ENCODE measurements around the gene POU2F3.
"Not testable (repeated sequence)": the region's sequence is repeated elsewhere in the genome, so short reads cannot be mapped to it uniquely, and the experiment has no call there.

The POU2F3 gene

GRCh38 chr11:120249279-120250262 lies 9.6 kb downstream of the POU2F3 start:
- DNase-seq (ENCODE audit: low read depth in 4 of 4, low spot score in 1 of 4): no peak

GRCh38 chr11:120253377-120253776 lies 13.4 kb downstream of the POU2F3 start:
- DNase-seq (ENCODE audit: low read depth in 4 of 4, low spot score in 1 of 4): not testable (repeated sequence)

- DNase-seq (ENCODE audit: low read depth in 4 of 4, low spot score in 1 of 4): no peak
These were observed 15.0 kb downstream of the POU2F3 start for GRCh38 chr11:120254788-120255518.

- no peak for DNase-seq (ENCODE audit: low read depth in 4 of 4, low spot score in 1 of 4)
These were observed 15.6 kb downstream of the POU2F3 start for GRCh38 chr11:120255519-120255866.

GRCh38 chr11:120256178-120256577 lies 16.2 kb downstream of the POU2F3 start:
- DNase-seq (ENCODE audit: low read depth in 4 of 4, low spot score in 1 of 4): no peak

- DNase-seq (ENCODE audit: low read depth in 4 of 4, low spot score in 1 of 4): no peak
These were observed 16.8 kb downstream of the POU2F3 start for GRCh38 chr11:120256779-120257178.

- DNase-seq (ENCODE audit: low read depth in 4 of 4, low spot score in 1 of 4): no peak
These were observed 17.4 kb downstream of the POU2F3 start for GRCh38 chr11:120257346-120257745.

GRCh38 chr11:120258661-120259060 lies 18.7 kb downstream of the POU2F3 start:
- no peak for DNase-seq (ENCODE audit: low read depth in 4 of 4, low spot score in 1 of 4)

GRCh38 chr11:120259241-120259640 lies 19.3 kb downstream of the POU2F3 start:
- no peak for DNase-seq (ENCODE audit: low read depth in 4 of 4, low spot score in 1 of 4)

- DNase-seq (ENCODE audit: low read depth in 4 of 4, low spot score in 1 of 4): no peak
These were observed 20.1 kb downstream of the POU2F3 start for GRCh38 chr11:120259988-120260565.

GRCh38 chr11:120260616-120261015 lies 20.7 kb downstream of the POU2F3 start:
- no peak for DNase-seq (ENCODE audit: low read depth in 4 of 4, low spot score in 1 of 4)

- no peak for DNase-seq (ENCODE audit: low read depth in 4 of 4, low spot score in 1 of 4)
These were observed 21.4 kb downstream of the POU2F3 start for GRCh38 chr11:120261321-120261720.

- no peak for DNase-seq (ENCODE audit: low read depth in 4 of 4, low spot score in 1 of 4)
These were observed 22.0 kb downstream of the POU2F3 start for GRCh38 chr11:120261931-120262330.

- no peak for DNase-seq (ENCODE audit: low read depth in 4 of 4, low spot score in 1 of 4)
These were observed 27.4 kb downstream of the POU2F3 start for GRCh38 chr11:120267319-120267718.

- DNase-seq (ENCODE audit: low read depth in 4 of 4, low spot score in 1 of 4): no peak
These were observed 28.7 kb downstream of the POU2F3 start for GRCh38 chr11:120268686-120269085.

GRCh38 chr11:120270386-120270785 lies 30.4 kb downstream of the POU2F3 start:
- DNase-seq (ENCODE audit: low read depth in 4 of 4, low spot score in 1 of 4): no peak

- DNase-seq (ENCODE audit: low read depth in 4 of 4, low spot score in 1 of 4): no peak
These were observed 31.7 kb downstream of the POU2F3 start for GRCh38 chr11:120271672-120272071.

- DNase-seq (ENCODE audit: low read depth in 4 of 4, low spot score in 1 of 4): no peak
These were observed 32.4 kb downstream of the POU2F3 start for GRCh38 chr11:120272303-120272702.

GRCh38 chr11:120273432-120273831 lies 33.5 kb downstream of the POU2F3 start:
- no peak for DNase-seq (ENCODE audit: low read depth in 4 of 4, low spot score in 1 of 4)

- not testable (repeated sequence) for DNase-seq (ENCODE audit: low read depth in 4 of 4, low spot score in 1 of 4)
These were observed 34.0 kb downstream of the POU2F3 start for GRCh38 chr11:120273956-120274355.

GRCh38 chr11:120279502-120279901 lies 39.6 kb downstream of the POU2F3 start:
- DNase-seq (ENCODE audit: low read depth in 4 of 4, low spot score in 1 of 4): no peak

GRCh38 chr11:120280600-120281051 lies 40.7 kb downstream of the POU2F3 start:
- DNase-seq (ENCODE audit: low read depth in 4 of 4, low spot score in 1 of 4): no peak
